ENCODE measurements around the gene ISM2.

Gene ISM2

GRCh38 chr14:77508249-77508648, 9.6 kb upstream of the ISM2 start:
- DNase-seq (ENCODE audit: low read depth in 1 of 2, low spot score in 1 of 2) = no peak

DNA sequence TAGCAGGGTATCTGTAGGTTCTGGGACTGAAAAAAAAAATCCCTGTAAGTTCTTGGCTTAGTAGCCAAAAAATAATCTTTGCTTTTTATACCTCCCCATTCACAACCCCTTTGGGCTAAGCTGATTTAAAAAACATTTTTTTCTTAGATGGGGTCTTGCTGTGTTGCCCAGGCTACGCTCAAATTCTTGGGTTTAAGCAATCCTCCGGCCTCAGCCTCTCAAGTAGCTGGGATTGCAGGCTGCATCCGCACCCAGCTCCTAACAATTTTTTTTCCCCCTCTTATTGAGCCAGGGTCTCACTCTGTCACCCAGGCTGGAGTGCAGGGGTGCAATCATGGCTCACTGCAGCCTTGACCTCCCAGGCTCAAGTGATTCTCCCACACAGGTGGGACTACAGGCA, 9.1 kb upstream of the ISM2 start:
- DNase-seq (ENCODE audit: low read depth in 1 of 2, low spot score in 1 of 2) = no peak

DNA sequence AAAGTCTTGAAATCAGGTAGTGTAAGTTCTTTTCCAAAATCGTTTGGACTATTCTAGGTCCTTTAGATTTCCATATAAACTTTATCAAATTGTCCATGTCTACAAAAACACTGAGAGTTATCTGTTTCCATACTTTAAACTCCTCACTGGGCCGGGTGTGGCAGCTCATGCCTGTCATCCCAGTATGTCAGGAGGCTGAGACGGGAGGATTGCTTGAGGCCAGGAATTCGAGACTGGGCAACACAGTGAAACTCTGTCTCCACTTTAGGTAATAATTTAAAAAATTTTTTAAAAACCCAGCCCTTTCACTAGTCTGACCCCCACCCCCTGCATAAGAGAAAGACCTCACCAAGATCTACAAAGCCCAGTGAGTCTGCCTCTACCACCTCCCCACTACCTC, 6.4 kb upstream of the ISM2 start:
- no peak for DNase-seq (ENCODE audit: low read depth in 1 of 2, low spot score in 1 of 2)

- DNase-seq (ENCODE audit: low read depth in 1 of 2, low spot score in 1 of 2) = no peak
Measured at GRCh38 chr14:77503138-77503537, 4.5 kb upstream of the ISM2 start.

DNA sequence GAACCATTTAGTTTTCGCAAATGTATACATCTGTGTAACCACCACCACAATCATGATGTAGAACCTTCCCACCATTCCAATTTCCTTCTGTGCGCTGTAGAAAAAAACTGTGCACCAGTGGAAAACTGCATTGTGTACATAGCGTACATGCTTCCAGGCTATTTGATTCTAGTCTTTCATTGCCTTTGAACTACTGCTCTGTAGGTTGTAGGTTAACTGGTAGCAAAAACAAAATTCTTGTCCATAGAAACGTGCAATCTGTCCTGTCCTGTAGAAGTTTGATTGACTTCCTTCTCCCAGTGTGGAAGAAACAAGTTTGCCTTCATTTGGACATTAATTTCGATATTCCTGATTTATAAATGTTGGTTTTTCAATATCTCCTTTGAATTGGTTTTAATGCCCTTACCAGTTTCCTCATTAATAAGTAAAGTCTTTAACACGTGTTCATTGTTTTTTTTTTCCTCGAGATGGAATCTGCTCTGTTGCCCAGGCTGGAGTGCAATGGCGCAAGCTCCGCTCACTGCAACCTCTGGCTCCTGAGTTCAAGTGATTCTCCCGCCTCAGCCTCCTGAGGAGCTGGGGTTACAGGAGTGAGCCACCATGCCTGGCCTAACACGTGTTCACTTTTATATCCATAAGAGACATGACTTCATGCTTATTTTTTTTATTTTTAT, 3.6 kb upstream of the ISM2 start:
- DNase-seq (ENCODE audit: low read depth in 1 of 2, low spot score in 1 of 2) = no peak

- no peak for DNase-seq (ENCODE audit: low read depth in 1 of 2, low spot score in 1 of 2)
Measured at GRCh38 chr14:77498984-77499527, 440 bp upstream of the ISM2 start.

- DNase-seq (ENCODE audit: low read depth in 1 of 2, low spot score in 1 of 2) = no peak
Measured at GRCh38 chr14:77495334-77495733, 3.3 kb downstream of the ISM2 start.

GRCh38 chr14:77491056-77491455, 7.6 kb downstream of the ISM2 start:
- no peak for DNase-seq (ENCODE audit: low read depth in 1 of 2, low spot score in 1 of 2)

- DNase-seq (ENCODE audit: low read depth in 1 of 2, low spot score in 1 of 2) = no peak
Measured at GRCh38 chr14:77490347-77490986, 8.1 kb downstream of the ISM2 start.

GRCh38 chr14:77489041-77489440, 9.6 kb downstream of the ISM2 start:
- no peak for DNase-seq (ENCODE audit: low read depth in 1 of 2, low spot score in 1 of 2)

GRCh38 chr14:77488558-77488957, 10.1 kb downstream of the ISM2 start:
- no peak for DNase-seq (ENCODE audit: low read depth in 1 of 2, low spot score in 1 of 2)

DNA sequence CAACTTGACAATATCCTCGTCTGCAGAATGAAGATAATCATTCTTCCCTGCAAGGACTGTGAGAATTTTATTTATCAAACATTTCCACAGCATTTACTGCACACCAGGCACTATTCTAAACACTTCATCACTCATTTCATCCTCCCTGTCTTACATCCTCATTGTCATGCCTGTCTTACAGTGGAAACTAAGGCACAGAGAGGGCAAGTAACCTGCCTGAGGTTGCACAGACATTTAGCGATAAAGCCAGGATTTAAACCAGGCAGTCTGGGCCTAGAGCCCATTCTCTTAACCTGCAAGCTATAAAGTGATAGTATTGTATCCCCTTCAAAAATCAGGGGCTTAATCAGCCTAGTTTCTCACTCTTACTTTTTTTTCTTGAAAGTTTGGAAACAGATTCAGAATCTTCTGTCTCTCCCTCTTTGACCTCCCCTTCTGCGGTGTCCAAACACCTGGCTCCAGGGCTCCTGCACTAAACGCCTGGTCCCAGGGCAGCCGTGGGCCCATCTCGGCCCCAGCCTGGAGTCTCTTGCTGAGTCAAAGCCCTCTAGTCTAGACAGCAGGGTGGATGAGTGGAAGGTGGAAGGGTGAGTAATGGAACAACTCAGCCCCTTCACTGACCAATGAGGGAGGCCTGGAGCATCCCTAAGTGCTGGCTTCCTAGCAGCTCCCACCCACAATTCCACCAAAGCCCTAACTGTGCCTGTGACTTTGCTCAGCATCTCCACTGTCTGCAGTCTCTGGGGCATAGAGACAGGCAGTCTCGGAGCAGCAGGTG, 12.5 kb downstream of the ISM2 start:
- no peak for DNase-seq (ENCODE audit: low read depth in 1 of 2, low spot score in 1 of 2)

- no peak for DNase-seq (ENCODE audit: low read depth in 1 of 2, low spot score in 1 of 2)
Measured at GRCh38 chr14:77485256-77485655, 13.4 kb downstream of the ISM2 start.

- no peak for DNase-seq (ENCODE audit: low read depth in 1 of 2, low spot score in 1 of 2)
Measured at GRCh38 chr14:77482422-77482821, 16.2 kb downstream of the ISM2 start.

DNA sequence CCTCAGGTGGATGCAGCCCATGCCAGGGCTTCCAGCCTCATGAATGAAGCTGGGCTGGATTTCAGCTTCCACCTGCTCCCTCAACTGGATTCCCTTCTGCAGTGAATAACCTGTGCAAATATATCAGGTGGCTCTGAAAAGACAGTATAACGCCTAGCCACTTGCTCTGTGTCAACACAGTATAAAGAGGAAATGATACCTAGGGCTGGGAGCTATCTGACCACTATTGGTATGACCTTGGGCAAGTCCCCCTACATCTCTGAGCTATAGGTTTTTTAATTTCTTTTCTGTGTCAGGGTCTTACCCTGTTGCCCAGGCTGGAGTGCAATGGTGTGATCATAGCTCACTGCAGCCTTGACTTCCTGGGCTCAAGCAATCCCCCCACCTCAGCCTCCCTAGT, 19.8 kb downstream of the ISM2 start:
- DNase-seq (ENCODE audit: low read depth in 1 of 2, low spot score in 1 of 2) = no peak

DNA sequence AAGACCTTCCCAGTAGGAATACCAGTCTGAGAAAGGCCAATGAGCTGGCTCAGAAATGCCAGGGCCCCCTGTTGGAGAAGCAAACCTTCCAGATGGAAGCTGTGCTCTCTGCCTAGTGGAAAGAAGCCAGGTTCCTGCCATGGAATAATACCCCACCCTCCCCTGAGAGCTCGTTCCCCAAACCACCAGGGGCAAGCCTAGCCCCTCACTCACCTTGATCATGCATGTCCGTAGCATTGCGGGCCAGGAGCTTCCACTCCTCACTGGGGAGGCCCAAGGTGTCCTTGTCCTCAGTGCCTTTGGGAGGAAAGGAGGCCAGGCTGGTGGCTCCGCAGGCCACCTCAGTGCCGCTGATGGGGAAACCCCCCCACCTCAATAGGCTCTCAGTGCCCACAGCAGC, 20.6 kb downstream of the ISM2 start:
- no peak for DNase-seq (ENCODE audit: low read depth in 1 of 2, low spot score in 1 of 2)

- DNase-seq (ENCODE audit: low read depth in 1 of 2, low spot score in 1 of 2) = no peak
Measured at GRCh38 chr14:77475432-77476115, 23.0 kb downstream of the ISM2 start.

GRCh38 chr14:77474479-77475177, 24.0 kb downstream of the ISM2 start:
- DNase-seq (ENCODE audit: low read depth in 1 of 2, low spot score in 1 of 2) = no peak

DNA sequence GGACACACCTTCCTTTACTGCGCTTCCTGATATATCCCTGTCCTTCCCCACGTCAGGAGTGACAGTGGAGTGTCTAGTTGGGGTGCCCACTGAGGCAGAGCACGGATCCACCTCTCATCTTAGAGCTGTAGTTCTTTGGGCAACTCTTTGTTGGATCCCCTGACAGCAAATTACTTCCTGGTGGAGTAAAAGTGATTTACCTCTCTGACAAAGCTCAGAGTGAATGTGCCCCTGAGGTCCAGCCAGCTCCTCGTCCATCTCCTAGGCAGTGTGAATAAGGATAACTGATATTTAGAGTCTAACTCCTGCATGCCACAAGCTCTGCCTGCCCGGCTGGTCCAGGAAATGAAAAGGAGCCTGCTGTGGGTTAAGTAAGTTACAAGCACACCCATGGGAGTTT, 24.7 kb downstream of the ISM2 start:
- DNase-seq (ENCODE audit: low read depth in 1 of 2, low spot score in 1 of 2) = no peak

GRCh38 chr14:77470224-77470870, 28.3 kb downstream of the ISM2 start:
- DNase-seq (ENCODE audit: low read depth in 1 of 2, low spot score in 1 of 2) = no peak
